NCI-H146 treated with DMSO at 0.1 percent for 48 hours (cell line): ENCODE measurements around the gene MT1H.
A peak's percentile ranks its signal among the peaks of the same experiment; 100 is the strongest.
"Not testable (repeated sequence)": the region's sequence is repeated elsewhere in the genome, so short reads cannot be mapped to it uniquely, and the experiment has no call there.

Experiments
- DNase-seq: peaks from one replicate; lab custom pipeline; 2025; ENCODE audit not compliant: unreplicated experiment; lab: John Stamatoyannopoulos, UW

Gene MT1H

GRCh38 chr16:56664506-56664905 lies 5.1 kb upstream of the MT1H start:
- DNase-seq: no peak

DNA sequence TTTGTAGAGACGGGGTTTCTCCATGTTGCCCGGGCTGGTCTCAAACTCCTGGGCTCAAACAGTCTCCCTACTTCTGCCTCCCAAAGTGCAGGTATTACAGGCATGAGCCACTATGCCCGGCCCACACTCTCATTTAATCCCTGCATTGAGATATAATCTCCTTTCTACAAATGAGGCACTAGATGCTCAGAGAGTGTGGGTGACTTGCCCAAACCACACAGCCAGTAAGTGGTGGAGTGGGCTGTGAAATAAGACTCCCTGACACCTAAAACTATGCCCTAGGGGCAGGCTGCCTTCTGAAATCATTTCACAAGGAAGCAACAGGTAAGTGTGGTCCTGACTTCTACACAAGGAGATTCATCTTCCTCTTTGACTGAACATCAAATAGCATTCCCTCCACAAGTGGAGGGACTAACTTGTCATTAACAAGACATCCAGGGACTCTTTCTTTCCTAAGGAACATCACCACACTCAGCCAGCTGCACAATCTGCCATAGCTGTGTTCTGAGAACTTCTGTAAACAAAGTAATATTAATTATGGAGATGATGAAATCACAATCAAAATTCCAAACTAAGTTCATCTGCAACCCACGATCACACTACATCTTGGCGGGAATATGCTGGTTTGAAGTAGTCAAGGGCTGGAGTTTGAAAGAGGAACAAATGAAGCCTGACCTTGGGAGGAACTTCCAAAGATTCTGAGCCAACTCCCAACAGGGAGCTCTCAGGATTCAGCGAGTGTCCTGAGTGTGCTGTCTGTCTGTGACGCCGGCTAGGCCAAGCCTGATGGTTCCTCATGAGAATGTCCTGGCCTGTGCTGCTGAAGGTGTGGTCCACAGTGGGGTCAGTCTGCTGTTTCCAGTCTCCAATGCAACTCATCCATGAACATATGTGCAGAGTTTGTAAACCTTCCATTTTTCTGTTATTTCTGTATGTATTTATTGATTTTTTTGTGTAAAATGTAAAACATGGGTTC lies 4.0 kb upstream of the MT1H start:
- DNase-seq: not testable (repeated sequence)

GRCh38 chr16:56667581-56668571 lies 1.7 kb upstream of the MT1H start, which contains the start of gene MT1G:
Gene MT1G, minus strand, starts transcription at chr16:56668065. Its CDS starts 72 bp downstream, at chr16:56667993.
- DNase-seq: no peak

- no peak for DNase-seq
Observed at GRCh38 chr16:56669840-56670619, 416 bp downstream of the MT1H start.

GRCh38 chr16:56670620-56670934 lies 963 bp downstream of the MT1H start:
- no peak for DNase-seq

GRCh38 chr16:56671691-56672090 lies 2.1 kb downstream of the MT1H start:
- DNase-seq: not testable (repeated sequence)

DNA sequence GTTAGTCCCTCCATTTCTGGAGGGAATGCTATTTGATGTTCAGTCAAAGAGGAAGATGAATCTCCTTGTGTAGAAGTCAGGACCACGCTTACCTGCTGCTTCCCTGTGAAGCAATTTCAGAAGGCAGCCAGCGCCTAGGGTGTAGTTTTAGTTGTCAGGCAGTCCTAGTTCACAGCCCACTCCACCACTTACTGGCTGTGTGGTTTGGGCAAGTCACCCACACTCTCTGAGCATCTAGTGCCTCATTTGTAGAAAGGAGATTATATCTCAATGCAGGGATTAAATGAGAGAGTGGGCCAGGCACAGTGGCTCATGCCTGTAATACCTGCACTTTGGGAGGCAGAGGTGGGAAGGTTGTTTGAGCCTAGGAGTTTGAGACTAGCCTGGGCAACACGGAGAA lies 2.6 kb downstream of the MT1H start:
- DNase-seq: not testable (repeated sequence)

- no peak for DNase-seq
Observed at GRCh38 chr16:56672761-56673536, 3.3 kb downstream of the MT1H start.

GRCh38 chr16:56673921-56674320 lies 4.3 kb downstream of the MT1H start:
- no peak for DNase-seq

DNA sequence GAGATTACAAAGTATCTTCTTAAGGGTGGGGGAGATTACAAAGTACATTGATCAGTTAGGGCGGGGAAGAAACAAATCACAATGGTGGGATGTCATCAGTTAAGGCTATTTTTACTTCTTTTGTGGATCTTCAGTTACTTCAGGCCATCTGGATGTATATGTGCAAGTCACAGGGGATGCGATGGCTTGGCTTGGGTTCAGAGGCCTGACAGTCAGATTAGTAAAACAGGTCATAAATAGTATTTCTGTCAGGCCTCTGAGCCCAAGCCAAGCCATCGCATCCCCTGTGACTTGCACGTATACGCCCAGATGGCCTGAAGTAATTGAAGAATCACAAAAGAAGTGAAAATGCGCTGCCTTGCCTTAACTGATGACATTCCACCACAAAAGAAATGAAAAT lies 5.0 kb downstream of the MT1H start:
- DNase-seq: not testable (repeated sequence)

DNA sequence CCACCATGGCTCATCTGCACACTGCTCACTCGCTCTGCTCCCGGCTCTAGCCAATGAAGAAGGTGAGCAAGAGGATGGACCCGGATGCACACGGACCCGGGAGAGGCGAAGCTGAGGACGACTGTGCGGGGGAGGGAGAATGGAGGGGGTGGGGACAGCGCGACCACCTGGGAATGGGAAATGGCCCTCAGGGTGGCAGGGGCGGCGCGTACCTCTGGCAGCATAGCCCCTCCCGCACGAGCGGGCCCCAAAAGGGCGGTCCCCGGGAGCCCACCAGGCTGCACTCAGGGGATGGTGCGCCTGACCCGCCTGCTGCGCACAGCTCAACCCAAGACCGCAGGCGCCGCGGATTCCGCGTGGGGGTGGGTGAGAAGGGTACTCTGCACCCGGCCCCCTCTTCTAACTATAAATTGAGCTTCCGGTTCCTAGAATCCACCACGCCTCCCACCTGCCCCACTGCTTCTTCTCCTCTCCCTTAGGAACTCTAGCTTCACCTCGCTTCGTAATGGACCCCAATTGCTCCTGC lies 6.1 kb downstream of the MT1H start:
- no peak for DNase-seq

DNA sequence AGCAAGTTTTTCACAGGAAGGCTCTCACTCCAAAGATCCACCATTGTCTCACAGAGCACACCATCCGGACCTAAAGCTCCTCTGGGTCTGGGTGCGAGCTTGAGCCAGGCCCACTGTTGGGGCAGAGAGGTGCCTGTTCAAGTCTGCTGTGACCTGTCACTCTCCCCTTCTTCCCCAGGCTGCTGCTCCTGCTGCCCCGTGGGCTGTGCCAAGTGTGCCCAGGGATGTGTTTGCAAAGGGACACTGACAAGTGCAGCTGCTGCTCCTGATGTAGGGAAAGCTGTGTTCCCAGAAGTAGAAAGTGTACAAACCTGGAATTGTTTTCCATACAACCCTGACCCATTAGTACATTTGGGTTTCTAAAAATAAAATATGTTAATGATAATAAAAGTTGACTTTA lies 7.9 kb downstream of the MT1H start:
- DNase-seq: no peak

DNA sequence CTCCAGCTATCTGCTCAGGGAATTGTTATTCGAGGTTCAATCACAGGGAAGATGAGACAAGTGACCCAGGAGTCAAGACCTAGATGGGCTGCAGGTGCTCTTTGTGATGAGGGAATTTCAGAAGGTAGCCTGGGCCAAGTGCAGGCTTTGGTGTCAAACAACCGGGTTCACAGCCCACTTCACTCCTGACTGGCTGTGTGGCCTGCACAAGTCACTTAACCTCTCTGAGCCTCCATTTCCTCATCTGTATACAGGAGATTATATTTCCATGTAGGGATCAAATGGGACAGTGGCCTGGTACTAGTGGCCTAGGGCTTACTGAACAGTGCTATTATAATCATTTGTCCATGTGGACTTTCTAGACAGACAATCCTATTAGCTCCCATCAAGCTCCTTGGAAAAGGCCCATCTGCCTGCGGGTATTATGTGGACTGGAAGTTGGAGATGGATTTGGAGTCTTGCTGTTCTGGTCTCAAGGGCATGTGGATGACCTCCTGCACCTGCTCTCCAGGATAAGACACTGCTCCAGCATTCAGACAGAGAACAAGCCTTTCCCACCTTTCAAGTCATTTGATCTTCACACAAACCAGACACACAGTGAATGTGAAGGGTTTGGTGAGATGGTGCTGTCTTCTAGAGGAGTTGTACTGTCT lies 9.6 kb downstream of the MT1H start:
- DNase-seq: no peak

GRCh38 chr16:56679818-56680217 lies 10.2 kb downstream of the MT1H start:
- no peak for DNase-seq

DNA sequence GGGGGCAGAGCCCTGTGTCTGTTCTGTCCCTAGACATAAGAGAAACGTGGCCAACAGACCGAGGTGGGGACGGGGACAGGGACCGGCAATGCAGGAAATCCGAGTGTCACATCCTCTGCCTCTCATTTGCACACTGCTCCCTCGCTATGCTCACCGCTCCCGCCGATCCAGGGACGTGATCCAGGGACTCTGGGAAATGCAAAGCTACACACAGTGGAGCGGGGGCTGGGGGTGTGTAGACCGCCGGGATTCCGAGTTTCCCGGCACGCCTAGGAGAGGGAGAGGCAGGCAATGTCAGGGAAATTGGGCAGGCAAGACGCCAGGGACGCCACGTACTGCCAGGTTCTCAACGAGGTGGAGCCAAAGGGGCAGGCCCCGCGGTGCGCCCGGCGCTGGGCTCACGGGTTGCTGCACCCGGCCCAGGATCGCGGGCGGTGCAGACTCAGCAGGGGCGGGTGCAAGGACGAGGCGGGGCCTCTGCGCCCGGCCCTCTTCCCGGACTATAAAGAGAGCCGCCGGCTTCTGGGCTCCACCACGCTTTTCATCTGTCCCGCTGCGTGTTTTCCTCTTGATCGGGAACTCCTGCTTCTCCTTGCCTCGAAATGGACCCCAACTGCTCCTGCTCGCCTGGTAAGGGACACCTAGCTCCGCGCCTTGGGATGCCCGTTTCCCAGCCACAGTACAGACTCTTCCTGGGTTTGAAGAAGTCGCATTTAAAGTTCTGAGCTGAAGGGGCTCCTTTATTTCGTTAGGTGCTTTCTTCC lies 12.5 kb downstream of the MT1H start, which contains the start of gene MT1X:
Gene MT1X (plus strand): TSS at position 532 of the 764 bp plus-strand sequence. CDS start 71 bp downstream, at position 603.
- DNase-seq: peak; percentile 62

- DNase-seq: no peak
Observed at GRCh38 chr16:56682703-56683397, 13.2 kb downstream of the MT1H start.

GRCh38 chr16:56683424-56684172 lies 14.0 kb downstream of the MT1H start:
- no peak for DNase-seq
